ENCODE measurements around the gene IFIT1B.
"Not testable (repeated sequence)": the region's sequence is repeated elsewhere in the genome, so short reads cannot be mapped to it uniquely, and the experiment has no call there.

DNA sequence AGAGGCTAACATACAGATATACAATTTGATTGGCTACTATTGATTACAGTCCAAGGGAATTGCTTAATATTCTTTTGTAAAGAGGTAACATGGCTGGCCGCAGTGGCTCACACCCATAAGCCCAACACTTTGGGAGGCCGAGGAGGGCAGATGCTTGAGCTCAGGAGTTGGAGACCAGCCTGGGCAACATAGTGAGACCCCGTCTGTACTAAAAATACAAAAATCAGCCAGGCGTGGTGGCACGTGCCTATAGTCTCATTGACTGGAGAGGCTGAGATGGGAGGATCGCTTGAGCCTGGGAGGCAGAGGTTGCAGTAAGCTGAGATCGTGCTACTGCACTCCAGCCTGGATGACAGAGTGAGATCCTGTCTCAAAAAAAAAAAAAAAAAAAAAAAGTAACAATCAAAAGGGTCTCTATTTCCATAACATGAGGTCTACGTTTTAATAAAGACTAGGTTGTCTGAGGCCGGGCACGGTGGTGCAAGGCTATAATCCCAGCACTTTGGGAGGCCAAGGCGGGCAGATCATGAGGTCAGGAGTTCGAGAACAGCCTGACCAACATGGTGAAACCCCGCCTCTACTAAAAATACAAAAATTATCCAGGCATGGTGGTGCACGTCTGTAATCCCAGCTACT lies 46.3 kb upstream of the IFIT1B start:
- TF ChIP-seq REST (IDR thresholded peaks at IDR 0.05; ENCODE audit: low read depth, low read length); SUPT20H (IDR thresholded peaks at IDR 0.05; ENCODE audit: borderline replicate concordance, control insufficient read depth, low read depth, low read length); CTCF (IDR thresholded peaks at IDR 0.05 in 2 of 3, conservative IDR thresholded peaks at IDR 0.05 in 1 of 3; ENCODE audit: control insufficient read depth in 2 of 3, extremely low read depth in 1 of 3, insufficient read depth in 1 of 3, low read depth in 3 of 3, low read length in 3 of 3): not testable (repeated sequence)
- TF ChIP-seq, protein P1, sequence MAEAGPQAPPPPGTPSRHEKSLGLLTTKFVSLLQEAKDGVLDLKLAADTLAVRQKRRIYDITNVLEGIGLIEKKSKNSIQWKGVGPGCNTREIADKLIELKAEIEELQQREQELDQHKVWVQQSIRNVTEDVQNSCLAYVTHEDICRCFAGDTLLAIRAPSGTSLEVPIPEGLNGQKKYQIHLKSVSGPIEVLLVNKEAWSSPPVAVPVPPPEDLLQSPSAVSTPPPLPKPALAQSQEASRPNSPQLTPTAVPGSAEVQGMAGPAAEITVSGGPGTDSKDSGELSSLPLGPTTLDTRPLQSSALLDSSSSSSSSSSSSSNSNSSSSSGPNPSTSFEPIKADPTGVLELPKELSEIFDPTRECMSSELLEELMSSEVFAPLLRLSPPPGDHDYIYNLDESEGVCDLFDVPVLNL (IDR thresholded peaks at IDR 0.05; ENCODE audit: low read depth, low read length) = not testable (repeated sequence)
